ENCODE measurements around the gene NPR3.

The NPR3 gene

DNA sequence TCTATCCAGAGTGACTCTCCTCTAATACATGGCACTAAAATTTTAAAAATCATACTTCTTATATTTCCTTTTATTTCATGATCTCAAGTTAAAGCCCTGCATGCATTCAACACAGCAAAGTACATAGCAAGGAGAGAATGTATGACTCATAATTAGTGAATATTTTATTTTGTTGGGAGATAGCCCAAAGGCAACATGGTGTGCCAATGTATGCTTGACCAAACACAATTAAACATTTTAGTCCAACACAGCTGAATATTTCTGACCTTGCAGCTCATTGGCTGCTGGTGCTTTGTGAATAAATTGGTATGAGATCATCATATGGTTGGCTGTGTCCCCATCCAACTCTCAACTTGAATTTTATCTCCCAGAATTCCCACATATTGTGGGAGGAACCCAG lies 103.5 kb downstream of the NPR3 start:
- no peak for DNase-seq

DNA sequence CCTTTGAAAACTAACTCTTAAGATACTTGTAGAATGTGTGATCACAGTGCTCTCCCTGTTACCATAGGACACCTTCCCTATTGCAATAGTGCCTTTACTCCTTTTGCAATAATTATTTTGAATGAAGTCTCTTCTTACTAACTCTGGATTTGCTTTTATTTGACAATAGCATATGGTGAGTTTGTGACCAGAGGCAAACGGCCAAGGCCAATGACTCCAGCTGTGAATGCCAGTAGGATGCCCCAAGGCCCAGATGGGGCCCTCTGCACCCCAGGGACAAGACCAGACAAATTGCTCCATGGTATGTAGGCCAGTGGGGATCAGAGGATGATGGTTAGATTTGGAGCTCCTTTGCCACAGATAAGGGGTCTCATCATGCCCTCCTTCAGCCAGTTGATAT lies 116.9 kb downstream of the NPR3 start:
- no peak for DNase-seq

DNA sequence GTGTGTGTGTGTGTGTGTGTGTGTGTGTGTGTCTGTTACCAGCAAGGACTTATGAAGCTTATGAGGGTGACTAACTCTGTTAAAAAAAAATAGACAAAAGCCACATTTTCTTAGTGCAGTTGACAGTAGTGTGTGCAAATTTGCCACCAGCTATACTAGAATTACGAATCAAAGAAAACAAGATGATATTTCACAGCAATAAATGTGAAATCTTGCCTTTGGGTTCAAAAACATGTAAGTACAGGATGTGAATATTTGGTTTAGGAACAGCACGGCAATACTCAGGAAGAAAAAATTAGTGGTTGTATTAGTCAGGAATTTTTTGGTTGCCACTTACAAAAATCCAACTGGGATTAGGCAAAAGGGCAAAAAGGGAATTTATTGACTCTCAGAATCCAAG lies 117.4 kb downstream of the NPR3 start:
- no peak for DNase-seq

DNA sequence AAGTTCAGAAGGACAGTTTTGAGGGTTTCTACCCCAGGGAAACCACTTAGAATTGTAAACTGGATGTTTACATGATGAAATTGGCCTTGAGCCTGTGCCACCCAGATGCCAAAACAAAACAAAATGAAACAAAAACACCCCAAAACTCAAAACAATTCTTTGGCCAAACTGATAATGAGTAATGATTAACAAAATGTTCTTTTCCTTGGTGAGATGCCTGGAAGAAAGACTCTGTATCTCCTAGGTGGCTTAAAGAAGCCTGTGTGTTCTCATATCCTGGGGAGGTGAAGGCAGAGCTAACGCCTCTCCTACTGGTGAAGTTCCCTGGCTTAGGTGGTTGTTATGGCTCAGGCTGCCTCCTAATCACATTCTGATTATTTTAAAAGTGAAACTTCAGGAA lies 120.5 kb downstream of the NPR3 start:
- DNase-seq = no peak

DNA sequence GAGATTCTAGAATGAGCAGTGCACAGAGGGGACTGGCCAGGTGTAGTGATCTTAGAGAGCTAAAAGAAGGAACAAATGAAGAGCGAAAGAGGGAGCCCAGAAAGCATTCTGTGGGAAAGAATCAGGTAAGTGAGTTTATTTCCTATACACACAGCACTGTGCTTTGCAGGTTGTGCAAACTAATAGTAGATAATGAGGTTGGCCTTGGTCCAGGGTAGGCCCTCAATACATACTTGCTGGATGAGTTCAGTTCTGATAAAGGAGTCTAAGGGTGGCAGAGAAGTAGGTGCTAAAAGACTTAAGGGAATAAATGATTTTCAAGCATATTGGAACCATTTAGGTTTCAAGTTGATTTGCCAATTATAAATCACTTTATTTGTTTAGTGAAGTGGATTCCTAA lies 122.0 kb downstream of the NPR3 start:
- DNase-seq = no peak

DNA sequence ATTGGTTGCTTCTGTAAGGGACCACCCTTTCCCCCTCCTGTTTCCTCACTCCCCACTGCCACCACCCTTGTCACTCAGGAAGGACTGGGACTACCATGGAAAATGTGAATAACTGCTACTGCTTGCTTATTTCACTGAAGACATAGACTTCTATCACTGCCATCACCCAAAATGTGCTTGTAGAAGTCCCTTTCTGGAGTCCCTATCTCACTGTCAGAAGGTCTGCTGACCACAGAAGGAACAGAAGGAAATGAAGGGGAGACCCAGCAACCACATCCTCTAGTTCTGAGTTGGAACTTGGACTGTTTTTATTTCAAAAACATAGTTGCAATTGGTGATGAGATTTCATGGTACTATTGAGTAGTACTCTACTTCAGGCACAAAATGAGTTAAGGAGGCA lies 122.5 kb downstream of the NPR3 start:
- DNase-seq = no peak

DNA sequence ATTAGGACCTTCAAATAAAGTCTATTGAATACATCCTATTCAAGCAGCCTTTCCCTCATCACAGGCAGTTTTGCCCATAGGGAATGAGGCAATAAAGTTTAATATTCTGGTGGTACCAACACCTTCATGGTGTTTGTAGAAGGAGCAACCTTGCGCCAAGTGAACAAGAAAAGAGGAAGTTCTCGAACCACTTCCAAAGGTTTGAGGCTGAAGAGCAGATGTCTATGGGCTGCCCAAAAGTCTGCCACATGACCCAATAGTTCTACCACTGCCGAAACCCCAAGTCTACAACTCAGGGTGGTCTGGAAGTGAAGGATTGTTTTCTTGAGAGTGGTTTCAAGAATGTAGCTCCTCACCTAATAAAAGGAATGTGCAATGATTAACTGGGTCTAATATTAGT lies 123.1 kb downstream of the NPR3 start:
- no peak for DNase-seq

DNA sequence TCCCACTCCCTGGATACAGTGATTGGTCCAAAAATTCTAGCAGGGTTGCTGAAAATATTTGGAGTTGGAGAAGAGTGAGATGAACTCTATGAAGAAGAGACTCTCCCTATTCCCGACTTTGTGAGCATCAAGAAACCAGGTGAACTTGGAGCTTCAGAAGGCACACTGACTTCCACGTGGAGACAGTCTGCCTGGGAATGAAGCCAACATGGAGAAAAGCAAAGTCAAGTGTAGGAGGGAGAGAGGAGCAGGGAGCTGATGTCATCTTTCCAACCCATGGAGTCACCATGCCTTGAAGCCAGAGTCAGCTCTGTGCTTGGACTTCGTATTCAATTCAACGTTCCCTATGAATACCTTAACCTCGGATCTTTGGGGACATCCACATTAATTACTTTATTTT lies 125.1 kb downstream of the NPR3 start:
- no peak for DNase-seq

DNA sequence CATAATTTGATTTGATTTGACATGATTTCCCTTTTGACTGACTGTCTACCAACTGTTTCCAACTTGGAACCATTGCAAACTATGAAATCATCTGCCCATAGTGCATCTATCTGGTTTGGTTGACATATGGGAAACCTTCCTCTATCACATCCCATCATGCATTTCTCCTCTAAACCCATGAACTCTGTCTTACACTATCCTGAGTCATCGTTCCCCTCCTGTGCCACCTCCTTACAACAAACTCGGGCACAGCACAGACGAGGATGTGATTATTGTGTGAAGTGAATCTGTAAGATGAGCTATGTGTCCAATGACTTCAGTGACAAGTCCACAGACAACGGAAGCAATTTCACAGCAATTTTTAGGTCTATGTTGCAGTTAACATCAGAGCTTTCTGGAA lies 126.1 kb downstream of the NPR3 start:
- no peak for DNase-seq

DNA sequence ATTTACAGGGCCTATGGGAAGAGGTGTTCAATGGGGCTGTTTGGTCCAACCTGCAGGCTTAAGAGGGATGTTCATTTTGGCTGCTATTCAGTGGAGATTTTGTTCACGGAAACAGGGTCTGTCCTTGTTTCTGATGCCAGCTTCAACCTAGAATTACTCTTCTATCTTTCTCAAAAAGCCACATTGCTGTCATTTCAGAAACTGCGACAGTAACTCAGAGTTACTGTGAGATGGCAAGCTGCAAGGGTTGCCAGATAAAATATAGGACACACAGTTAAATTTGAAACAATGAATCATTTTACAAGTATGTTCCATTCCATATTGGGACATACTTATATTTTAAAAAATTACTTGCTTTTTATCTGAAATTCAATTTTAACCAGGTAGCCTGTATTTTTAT lies 128.0 kb downstream of the NPR3 start:
- DNase-seq = no peak

DNA sequence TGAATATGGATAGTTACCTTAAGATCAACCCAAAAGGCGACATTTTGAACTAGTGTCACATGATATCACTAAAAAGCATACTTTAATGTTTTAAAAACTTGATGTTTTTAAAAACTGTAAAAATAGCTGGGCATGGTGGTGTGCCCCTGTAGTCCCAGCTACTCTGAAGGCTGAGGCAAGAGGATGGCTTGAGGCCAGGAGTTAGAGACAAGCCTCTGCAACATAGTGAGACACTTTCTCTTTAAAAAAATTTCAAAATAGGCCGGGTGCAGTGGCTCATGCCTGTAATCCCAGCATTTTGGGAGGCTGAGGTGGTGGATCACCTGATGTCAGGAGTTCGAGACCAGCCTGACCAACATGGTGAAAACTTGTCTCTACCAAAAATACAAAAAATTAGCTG lies 129.5 kb downstream of the NPR3 start:
- no peak for DNase-seq
